Neural progenitor cell (in vitro differentiated cells): Measurements from ENCODE around the gene SDF4. TPM values are rescaled to one million over a fixed set of nuclear protein-coding genes. Genes with fewer than 3 reads are reported as not detected.
"Not testable (repeated sequence)": the region's sequence is repeated elsewhere in the genome, so short reads cannot be mapped to it uniquely, and the experiment has no call there.

Experiments used
- DNase-seq: peaks from one replicate; pipeline ENCODE4 v3.0.0-alpha.2; 2016; ENCODE audit warnings: low spot score
- H2AFZ ChIP-seq: fragments of 200-600 bp; sonication (generic); replicated peaks from 2 replicates; pipeline ENCODE4 v1.6.1; 2016; ENCODE audit warnings: antibody characterized with exemption
- H3F3A ChIP-seq: fragments of 200-600 bp; sonication (generic); 2 replicates; pipeline ENCODE4 v1.6.1; 2016; ENCODE audit warnings: antibody characterized with exemption, low read depth
- H3K27ac ChIP-seq: fragments of 200-600 bp; sonication (generic); 2 replicates; pipeline ENCODE4 v1.5.1; 2016; ENCODE audit warnings: mild to moderate bottlenecking
- H3K27me3 ChIP-seq: fragments of 200-600 bp; sonication (generic); 2 replicates; pipeline ENCODE4 v1.6.1; 2016; ENCODE audit warnings: mild to moderate bottlenecking, moderate library complexity
- H3K36me3 ChIP-seq: fragments of 200-600 bp; sonication (generic); 2 replicates; pipeline ENCODE4 v1.5.1; 2016
- H3K4me1 ChIP-seq: fragments of 200-600 bp; sonication (generic); 2 replicates; pipeline ENCODE4 v1.6.1; 2016; ENCODE audit warnings: mixed run types
- H3K4me2 ChIP-seq: fragments of 200-600 bp; sonication (generic); 2 replicates; pipeline ENCODE4 v1.6.1; 2016
- H3K4me3 ChIP-seq: fragments of 200-600 bp; sonication (generic); 2 replicates; pipeline ENCODE4 v1.5.1; 2016
- H3K79me2 ChIP-seq: fragments of 200-600 bp; sonication (generic); 2 replicates; pipeline ENCODE4 v1.6.1; 2016; ENCODE audit warnings: low read depth
- H3K9ac ChIP-seq: fragments of 200-600 bp; sonication (generic); 2 replicates; pipeline ENCODE4 v1.6.1; 2016
- H3K9me3 ChIP-seq: fragments of 200-600 bp; sonication (generic); 2 replicates; pipeline ENCODE4 v1.5.1; 2016; ENCODE audit warnings: low read depth
- H4K20me1 ChIP-seq: fragments of 200-600 bp; sonication (generic); 2 replicates; pipeline ENCODE4 v1.6.1; 2016; ENCODE audit warnings: low read depth
- H3K27ac Mint-ChIP-seq: 3 replicates; pipeline ENCODE4 v1.8.0; 2021; ENCODE audit warnings: mixed read lengths
- H3K27me3 Mint-ChIP-seq: 2 replicates; pipeline ENCODE4 v1.8.0; 2022; ENCODE audit warnings: low read depth, mild to moderate bottlenecking, inconsistent platforms, moderate library complexity, mixed read lengths; ENCODE audit not compliant: insufficient read depth
- H3K36me3 Mint-ChIP-seq: 3 replicates; pipeline ENCODE4 v1.8.0; 2021; ENCODE audit warnings: mixed read lengths
- H3K4me1 Mint-ChIP-seq: 3 replicates; pipeline ENCODE4 v1.8.0; 2021; ENCODE audit warnings: mixed read lengths
- H3K4me3 Mint-ChIP-seq: 3 replicates; pipeline ENCODE4 v1.8.0; 2021; ENCODE audit warnings: mild to moderate bottlenecking, moderate library complexity, mixed read lengths
- H3K9me3 Mint-ChIP-seq: 3 replicates; pipeline ENCODE4 v1.8.0; 2020; ENCODE audit warnings: mixed read lengths
- CTCF ChIP-seq: fragments of 200-600 bp; sonication (generic); IDR thresholded peaks from 2 replicates; pipeline ENCODE4 v1.5.1; 2017; ENCODE audit warnings: antibody characterized with exemption, mild to moderate bottlenecking
- EZH2 ChIP-seq: fragments of 200-600 bp; sonication (generic); IDR thresholded peaks from 2 replicates; pipeline ENCODE4 v1.6.1; 2017; ENCODE audit warnings: antibody characterized with exemption, mild to moderate bottlenecking, moderate library complexity
- EZH2phosphoT487 ChIP-seq: fragments of 200-600 bp; sonication (generic); IDR thresholded peaks from 2 replicates; pipeline ENCODE4 v1.6.1; 2017; ENCODE audit warnings: antibody characterized with exemption
- total RNA-seq: library from RNA; depleted of rRNA; stranded (reverse); fragments of >200 nt; gene quantifications from 2 replicates; pipeline ENCODE4 v1.2.3, GENCODE V29; 2015; ENCODE audit warnings: low replicate concordance

Gene SDF4
- total RNA-seq, 1 donor from 2014 or later = 16.6 TPM

- H4K20me1 ChIP-seq = no peaks in the 10 kb centered on the region
- H2AFZ ChIP-seq = no peak overlapping the region
- peaks cover 12% of the 10 kb centered on the region for H3K9me3 Mint-ChIP-seq
- TF ChIP-seq CTCF (no peak), EZH2 (no peak), EZH2phosphoT487 (no peak)
- no peaks in the 10 kb centered on the region for H3K79me2 ChIP-seq
- H3K4me2 ChIP-seq = no peak overlapping the region
- H3K27ac ChIP-seq = no peak overlapping the region
- peaks cover 4% of the 10 kb centered on the region for H3K9me3 ChIP-seq
- H3K4me1 Mint-ChIP-seq = peaks cover 6% of the 10 kb centered on the region
- no peak overlapping the region for H3K9ac ChIP-seq
- H3K27ac Mint-ChIP-seq = no peak overlapping the region
- H3K27me3 ChIP-seq = peaks cover 27% of the 10 kb centered on the region
- no peaks in the 10 kb centered on the region for H3K36me3 ChIP-seq
- H3K27me3 Mint-ChIP-seq = peaks cover 4% of the 10 kb centered on the region
- peaks cover 7% of the 10 kb centered on the region for H3F3A ChIP-seq
- DNase-seq = no peak
- H3K4me3 ChIP-seq = no peak overlapping the region
- peaks cover 2% of the 10 kb centered on the region for H3K36me3 Mint-ChIP-seq
- peaks cover 3% of the 10 kb centered on the region for H3K4me1 ChIP-seq
- no peak overlapping the region for H3K4me3 Mint-ChIP-seq
Measured at GRCh38 chr1:1197551-1198422, 34.0 kb downstream of the SDF4 start.

GRCh38 chr1:1197188-1197500 is 34.7 kb downstream of the SDF4 start:
- no peaks in the 10 kb centered on the region for H3K36me3 ChIP-seq
- H3K9ac ChIP-seq = no peak overlapping the region
- H4K20me1 ChIP-seq = no peaks in the 10 kb centered on the region
- Mint-ChIP-seq H3K9me3 (peaks cover 12% of the 10 kb centered on the region), H3K4me3 (no peak overlapping the region), H3K27ac (no peak overlapping the region), H3K4me1 (peaks cover 6% of the 10 kb centered on the region), H3K36me3 (peaks cover 2% of the 10 kb centered on the region), H3K27me3 (peaks cover 4% of the 10 kb centered on the region)
- no peak for DNase-seq
- no peak overlapping the region for H3K4me2 ChIP-seq
- H3K4me1 ChIP-seq = peaks cover 3% of the 10 kb centered on the region
- H3K27ac ChIP-seq = no peak overlapping the region
- H2AFZ ChIP-seq = no peak overlapping the region
- no peak overlapping the region for H3K4me3 ChIP-seq
- TF ChIP-seq EZH2phosphoT487 (no peak), CTCF (no peak), EZH2 (no peak)
- peaks cover 24% of the 10 kb centered on the region for H3K27me3 ChIP-seq
- peaks cover 4% of the 10 kb centered on the region for H3K9me3 ChIP-seq
- H3K79me2 ChIP-seq = no peaks in the 10 kb centered on the region
- peaks cover 7% of the 10 kb centered on the region for H3F3A ChIP-seq

- Mint-ChIP-seq H3K9me3 (peaks cover 16% of the 10 kb centered on the region), H3K27me3 (peaks cover 4% of the 10 kb centered on the region), H3K4me1 (peaks cover 6% of the 10 kb centered on the region), H3K4me3 (no peak overlapping the region), H3K36me3 (peaks cover 2% of the 10 kb centered on the region), H3K27ac (no peak overlapping the region)
- no peak overlapping the region for H3K27ac ChIP-seq
- H3F3A ChIP-seq = peaks cover 7% of the 10 kb centered on the region
- no peaks in the 10 kb centered on the region for H4K20me1 ChIP-seq
- H3K27me3 ChIP-seq = peaks cover 23% of the 10 kb centered on the region
- no peaks in the 10 kb centered on the region for H3K79me2 ChIP-seq
- H3K4me1 ChIP-seq = peaks cover 3% of the 10 kb centered on the region
- DNase-seq = no peak
- H3K9me3 ChIP-seq = peaks cover 4% of the 10 kb centered on the region
- TF ChIP-seq CTCF (no peak), EZH2phosphoT487 (no peak), EZH2 (no peak)
- no peak overlapping the region for H2AFZ ChIP-seq
- H3K36me3 ChIP-seq = no peaks in the 10 kb centered on the region
- no peak overlapping the region for H3K4me2 ChIP-seq
- no peak overlapping the region for H3K4me3 ChIP-seq
- H3K9ac ChIP-seq = no peak overlapping the region
Measured at GRCh38 chr1:1196431-1197187, 35.2 kb downstream of the SDF4 start.

- H3K4me3 Mint-ChIP-seq, DNase-seq, H3K27me3 Mint-ChIP-seq, H3K4me1 Mint-ChIP-seq, H3K36me3 ChIP-seq, H3K4me2 ChIP-seq, H3K27ac ChIP-seq, H2AFZ ChIP-seq, H3K36me3 Mint-ChIP-seq, H3K4me3 ChIP-seq, H3K27ac Mint-ChIP-seq, H3F3A ChIP-seq, H3K4me1 ChIP-seq, H4K20me1 ChIP-seq, H3K79me2 ChIP-seq, H3K9me3 ChIP-seq, H3K9ac ChIP-seq: not testable (repeated sequence)
- H3K9me3 Mint-ChIP-seq = peaks cover 23% of the 10 kb centered on the region
- H3K27me3 ChIP-seq = peaks cover 14% of the 10 kb centered on the region
Measured at GRCh38 chr1:1195726-1196125, 36.1 kb downstream of the SDF4 start.
